UCSD-AML1 (cell line): ENCODE measurements around the gene CLMN.
"Not testable (repeated sequence)": the region's sequence is repeated elsewhere in the genome, so short reads cannot be mapped to it uniquely, and the experiment has no call there.

Source experiments
- DNase-seq: peaks from one replicate; lab custom pipeline; 2025; ENCODE audit not compliant: unreplicated experiment; lab: John Stamatoyannopoulos, UW

The CLMN gene

GRCh38 chr14:95197551-95197950 lies 122.2 kb downstream of the CLMN start:
- DNase-seq = no peak

DNA sequence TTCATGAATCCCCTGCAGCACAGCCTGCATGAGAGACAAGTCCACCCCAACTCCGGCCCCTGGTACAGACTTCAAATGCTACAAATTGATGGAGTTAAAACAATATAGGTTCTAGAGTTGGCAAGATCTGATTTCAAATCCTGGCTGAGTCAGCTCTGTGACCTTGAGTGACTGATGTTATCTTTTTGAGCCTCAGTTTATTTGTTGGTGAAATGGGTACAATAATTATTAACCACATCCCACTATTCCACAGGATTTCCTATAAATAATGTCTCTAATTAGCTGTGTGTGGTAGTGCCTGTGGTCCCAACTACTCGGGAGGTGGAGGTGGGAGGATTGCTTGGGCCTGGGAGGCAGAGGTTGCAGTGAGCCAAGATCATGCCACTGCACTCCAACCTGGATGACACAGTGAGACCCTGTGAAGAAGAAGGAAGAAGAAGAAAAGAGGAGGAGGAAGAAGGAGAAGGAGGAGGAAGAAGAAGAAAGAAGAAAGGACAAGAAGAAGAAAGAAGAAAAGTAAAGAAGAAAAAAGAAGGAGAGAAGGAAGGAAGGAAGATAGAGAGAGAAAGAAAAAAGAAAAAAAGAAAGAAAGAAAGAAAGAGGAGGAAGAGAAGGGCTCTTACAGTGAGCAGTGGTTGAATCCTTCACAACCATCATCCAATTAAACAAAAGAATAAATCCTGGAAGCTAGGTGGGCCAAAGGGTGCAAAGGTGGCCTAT lies 122.7 kb downstream of the CLMN start:
- DNase-seq = no peak

DNA sequence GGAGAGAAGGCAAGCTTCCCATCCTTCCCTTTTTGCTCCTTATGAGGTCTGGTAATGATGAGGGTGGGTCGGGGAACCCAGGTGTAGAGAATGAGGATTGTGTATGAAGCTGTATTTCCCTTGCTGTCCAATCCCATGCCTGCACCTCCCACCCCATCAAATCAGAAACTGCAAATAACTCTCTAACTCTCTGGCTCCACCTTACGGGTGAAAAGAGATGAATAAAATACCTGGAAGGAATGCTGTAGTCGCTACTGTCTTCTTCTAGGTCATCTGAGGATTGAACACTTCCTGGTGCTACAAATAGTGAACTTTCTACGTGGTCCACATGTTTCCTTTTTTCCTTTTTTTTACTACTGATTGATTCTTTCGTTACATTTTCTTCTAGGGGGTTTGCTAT lies 123.4 kb downstream of the CLMN start:
- no peak for DNase-seq

DNA sequence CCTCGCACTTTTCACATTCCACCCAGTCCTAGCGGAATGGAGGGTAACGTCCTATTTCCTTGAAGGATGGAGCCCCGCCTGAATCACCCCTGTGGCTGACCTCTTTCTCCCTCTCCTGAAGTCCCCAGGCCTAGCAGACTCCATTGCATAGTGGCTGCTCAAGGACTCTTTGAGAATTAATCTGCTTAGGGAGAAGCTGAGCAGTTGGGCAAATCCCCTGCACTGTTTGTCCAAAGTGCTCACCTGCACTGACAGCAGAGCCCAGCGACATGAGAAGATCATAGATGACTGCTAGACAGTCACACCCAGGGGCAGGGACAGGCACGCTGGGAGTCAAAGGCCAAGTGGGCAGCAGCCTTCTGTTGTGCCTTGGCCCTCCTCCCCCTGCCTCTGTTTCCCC lies 124.7 kb downstream of the CLMN start:
- DNase-seq = no peak

- DNase-seq = no peak
Measured at GRCh38 chr14:95193081-95193480, 126.6 kb downstream of the CLMN start.

GRCh38 chr14:95192311-95192710 lies 127.4 kb downstream of the CLMN start:
- DNase-seq = no peak

DNA sequence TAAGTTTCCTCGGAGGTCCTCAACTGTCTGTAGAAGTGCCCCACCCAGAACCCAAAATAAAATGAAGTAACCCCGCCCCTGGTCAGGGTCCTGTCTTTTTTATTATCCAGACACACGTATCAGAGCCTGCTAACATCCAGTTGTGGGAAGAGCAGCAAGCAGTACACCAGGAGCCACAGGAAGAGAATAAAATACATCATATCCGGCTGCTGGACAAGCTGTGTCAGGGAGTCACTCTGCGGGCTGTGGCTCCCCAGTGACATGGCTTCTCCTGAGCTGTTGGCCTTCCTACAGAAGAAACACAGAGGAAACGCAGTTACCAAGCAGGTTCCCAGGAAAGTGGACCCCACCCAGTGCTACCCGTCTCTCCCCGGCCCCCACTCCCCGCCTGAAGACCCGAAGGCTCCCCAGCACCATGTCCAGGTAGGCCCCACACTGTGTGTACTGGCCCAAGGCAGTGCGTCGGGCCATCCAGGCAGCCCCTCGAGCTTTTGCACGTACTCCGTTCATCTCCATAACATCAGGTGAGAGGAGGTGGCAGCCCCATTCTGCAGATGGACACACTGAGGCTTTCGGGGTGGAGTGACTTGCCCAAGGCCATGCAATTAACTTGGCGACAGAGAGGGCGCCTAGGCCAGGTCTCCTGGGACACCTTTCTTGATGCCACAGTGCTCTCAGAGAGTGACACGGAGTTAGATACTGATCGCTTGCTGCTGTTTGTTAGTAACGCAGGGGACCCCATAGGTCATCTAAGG lies 128.1 kb downstream of the CLMN start:
- peak; percentile 65 for DNase-seq

- DNase-seq = no peak
Measured at GRCh38 chr14:95190857-95191256, 128.9 kb downstream of the CLMN start.

DNA sequence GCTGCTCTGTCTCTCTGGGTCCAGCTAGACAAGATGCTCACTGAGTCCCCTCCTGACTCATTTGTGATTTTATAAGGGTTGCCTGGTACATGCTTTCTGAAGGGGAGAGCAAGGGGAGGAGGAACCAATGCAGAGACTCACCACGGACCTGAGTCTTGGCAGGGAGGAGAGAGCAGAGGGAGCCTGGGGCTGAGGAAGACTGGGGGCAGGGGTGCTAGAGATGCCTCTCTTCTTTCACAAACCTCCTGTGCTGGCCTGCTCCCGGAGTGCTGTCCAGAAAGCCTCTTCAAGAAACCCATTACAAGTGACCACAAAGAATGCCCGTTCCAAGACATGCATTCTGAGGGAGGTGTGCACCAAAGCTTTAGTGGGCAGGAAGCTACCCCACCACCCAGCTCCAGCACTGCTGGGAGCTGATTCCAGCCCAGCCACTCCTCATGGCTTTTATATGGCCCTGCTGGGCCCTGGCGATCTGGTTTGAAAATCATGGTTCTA lies 129.3 kb downstream of the CLMN start:
- DNase-seq = no peak

GRCh38 chr14:95189367-95190132 lies 130.2 kb downstream of the CLMN start:
- DNase-seq = no peak

- no peak for DNase-seq
Measured at GRCh38 chr14:95188380-95188779, 131.3 kb downstream of the CLMN start.

DNA sequence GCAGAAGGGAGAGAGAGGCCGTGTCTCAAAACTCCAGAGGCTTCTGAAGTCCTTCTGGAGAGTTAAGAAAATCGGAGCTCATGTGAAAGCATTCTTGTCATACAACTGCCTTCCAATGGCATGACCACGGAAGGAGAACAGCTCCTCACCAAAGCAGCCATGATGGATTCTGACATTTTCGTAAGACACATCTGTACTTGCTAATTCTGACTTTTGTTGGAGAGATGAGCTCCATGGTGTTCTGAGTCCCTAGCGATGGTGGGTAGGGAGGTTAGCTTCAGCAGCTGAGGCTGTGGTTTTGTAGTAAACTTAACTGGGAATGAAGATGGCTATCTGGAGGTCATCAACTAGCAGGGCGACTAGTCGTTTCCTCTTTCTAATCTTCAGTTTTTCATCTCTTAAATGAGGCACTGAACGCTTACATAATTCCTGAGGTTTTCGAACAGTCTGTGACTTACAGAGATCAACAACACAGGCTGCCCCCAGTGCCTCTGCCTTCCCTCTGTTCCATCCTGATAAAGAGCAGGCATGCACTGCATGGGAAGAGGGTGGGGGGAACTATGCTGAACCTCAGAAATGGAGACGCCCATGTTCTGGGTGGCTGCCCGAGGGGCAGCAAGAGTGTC lies 133.8 kb downstream of the CLMN start:
- peak; percentile 73 for DNase-seq

GRCh38 chr14:95185033-95185766 lies 134.5 kb downstream of the CLMN start:
- DNase-seq = peak; percentile 76

- no peak for DNase-seq
Measured at GRCh38 chr14:95184413-95184790, 135.3 kb downstream of the CLMN start.

DNA sequence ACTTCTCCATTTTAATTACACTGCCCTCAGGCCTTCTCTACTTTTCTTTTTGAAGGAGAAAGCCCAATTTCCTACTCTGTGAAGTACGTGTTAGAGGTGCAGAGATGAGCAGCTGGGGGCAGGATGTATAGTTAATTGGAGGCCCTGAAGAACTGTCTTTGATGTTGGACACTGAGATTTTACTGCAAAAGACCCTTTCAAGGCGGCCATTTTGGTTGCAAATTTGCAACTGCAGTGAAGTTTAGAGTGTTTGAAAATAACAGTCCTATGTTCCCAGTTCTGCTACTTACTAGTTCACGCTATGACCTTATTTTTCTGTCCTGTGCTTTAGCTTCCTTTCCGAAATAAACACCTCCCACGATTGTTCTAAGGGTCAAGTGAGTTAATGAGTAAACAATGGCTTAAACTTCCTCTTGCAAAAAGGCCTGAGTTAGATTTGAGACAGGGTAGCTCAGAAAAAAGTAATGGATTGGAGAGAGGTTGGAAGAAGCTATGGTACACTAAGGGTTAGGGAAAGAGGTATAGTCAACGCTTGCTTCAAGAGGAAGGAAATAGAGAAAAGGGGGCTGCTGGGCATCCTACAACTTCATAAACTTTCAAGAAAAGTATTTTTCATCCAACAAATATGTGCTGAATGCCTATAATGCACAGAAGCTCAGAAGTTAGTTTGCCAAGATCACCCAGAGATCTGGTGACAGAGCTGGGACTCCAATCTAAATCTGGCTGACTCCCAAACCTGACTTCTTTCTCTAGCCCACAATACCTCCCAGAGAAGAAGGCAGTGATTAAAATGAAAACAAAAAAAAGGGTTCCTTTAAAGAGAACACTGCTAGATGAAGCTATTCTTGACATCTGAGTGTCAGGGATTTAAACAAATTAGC lies 135.9 kb downstream of the CLMN start:
- no peak for DNase-seq

DNA sequence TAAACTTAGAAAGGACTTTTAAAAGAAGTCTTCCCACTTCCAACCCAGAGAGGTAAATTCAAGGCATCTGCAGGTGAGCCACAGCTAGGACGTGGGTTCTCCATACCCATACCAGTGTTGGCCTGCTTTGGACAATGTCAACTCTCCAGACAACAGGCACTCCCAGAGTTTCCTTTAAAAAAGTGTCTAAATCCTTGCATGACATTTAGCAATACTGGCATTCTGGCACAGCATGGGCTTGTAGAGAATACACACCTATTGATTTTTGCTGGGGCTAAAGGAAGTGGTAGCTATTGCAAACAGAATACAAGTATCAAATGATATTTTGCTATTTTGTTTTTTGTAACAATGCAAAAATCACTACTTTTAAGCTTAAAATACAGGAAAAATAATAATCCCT lies 136.6 kb downstream of the CLMN start:
- DNase-seq = no peak

GRCh38 chr14:95182379-95182778 lies 137.3 kb downstream of the CLMN start:
- DNase-seq = no peak

- no peak for DNase-seq
Measured at GRCh38 chr14:95180966-95181741, 138.6 kb downstream of the CLMN start.

DNA sequence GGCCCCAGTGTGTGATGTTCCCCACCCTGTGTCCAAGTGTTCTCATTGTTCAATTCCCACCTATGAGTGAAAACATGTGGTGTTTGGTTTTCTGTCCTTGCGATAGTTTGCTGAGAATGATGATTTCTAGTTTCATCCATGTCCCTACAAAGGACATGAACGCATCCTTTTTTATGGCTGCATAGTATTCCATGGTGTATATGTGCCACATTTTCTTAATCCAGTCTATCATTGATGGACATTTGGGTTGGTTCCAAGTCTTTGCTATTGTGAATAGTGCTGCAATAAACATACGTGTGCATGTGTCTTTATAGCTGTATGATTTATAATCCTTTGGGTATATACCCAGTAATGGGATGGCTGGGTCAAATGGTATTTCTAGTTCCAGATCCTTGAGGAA lies 144.0 kb downstream of the CLMN start:
- DNase-seq = not testable (repeated sequence)
